ENCODE data around the gene LSS.
A peak's percentile ranks its signal among the peaks of the same experiment; 100 is the strongest.

Gene LSS

DNA sequence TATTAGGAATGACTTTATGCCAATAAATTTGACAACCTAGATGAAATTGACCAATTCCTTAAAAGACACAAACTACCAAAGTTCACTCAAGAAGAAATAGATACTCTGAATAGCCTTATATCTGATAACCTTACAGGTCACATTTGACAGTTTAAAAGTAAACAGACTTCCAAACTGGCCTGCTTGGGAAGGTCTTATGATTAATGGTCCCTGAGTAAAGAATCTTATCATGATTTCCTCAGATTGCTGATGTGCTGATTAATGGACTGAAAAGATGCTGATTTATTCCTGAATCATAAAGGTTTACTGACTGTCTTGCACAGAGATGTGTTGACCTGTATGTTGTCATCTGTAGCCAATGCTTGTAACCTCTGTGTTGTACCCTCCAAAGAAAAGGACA is 63.5 kb downstream of the LSS start:
- DNase-seq, result no peak

DNA sequence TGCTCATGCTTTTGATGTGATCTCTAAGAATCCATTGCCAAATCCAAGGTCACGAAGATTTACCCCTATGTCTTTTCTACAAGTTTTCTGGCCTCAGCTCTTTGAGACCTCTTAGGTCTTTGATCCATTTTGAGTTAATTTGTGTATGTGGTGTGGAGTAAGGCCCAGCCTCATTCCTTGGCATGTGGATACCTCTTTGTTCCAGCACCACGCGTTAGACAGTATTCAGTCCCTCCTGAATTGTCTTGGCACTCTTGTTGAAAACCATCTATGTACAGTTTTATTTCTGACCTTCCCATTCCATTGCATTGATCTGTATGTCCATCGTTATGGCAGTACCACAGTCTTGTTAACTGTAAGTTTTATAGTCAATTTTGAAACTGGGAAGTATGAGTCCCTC is 65.2 kb downstream of the LSS start:
- no peak for DNase-seq

DNA sequence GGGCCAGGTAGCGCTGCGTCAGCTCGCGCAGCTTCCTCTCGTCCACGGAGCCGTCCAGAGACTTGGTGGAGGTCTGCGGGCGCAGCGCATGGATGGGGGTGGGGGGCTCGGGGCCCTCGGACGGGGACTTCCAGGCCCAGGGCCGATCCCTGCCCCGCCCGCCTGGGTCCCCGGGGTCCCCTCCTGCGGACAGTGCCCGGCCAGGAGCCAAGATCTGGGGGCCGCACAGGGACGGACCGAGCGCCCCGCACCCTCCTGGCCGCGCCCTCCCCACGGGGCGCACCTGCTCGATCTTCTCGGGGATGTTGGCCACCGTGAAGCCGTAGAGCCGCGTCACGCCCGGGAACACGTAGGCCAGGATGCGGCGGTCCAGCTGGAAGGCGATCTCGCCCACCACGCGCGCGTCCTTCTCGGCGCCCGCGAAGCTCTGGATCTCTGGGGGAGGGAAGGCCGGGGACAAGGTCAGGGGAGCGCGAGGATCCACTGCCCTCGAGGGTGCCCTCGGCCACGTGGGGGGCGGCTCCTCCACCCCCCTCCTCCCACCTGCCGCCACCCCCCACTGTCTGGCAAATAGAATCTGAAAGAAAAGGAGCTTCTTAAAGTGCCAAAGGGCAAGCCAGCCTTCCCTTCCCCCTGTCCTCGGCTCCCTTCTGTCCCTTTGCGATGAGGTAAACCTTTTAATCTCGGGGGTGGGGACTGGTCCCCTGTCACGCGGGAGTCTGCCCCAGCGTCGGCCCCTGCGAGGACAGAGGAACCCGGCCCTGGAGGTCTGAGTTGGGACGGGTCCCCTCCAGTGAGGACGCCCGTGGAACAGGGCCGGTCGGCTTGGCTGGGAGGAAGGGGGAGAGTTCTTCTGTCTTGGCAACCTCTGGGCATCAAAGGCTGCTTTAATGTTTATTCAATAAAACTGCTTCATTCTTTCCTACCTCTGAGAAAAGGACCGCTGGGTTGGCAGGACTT is 66.7 kb downstream of the LSS start:
- DNase-seq, result no peak

DNA sequence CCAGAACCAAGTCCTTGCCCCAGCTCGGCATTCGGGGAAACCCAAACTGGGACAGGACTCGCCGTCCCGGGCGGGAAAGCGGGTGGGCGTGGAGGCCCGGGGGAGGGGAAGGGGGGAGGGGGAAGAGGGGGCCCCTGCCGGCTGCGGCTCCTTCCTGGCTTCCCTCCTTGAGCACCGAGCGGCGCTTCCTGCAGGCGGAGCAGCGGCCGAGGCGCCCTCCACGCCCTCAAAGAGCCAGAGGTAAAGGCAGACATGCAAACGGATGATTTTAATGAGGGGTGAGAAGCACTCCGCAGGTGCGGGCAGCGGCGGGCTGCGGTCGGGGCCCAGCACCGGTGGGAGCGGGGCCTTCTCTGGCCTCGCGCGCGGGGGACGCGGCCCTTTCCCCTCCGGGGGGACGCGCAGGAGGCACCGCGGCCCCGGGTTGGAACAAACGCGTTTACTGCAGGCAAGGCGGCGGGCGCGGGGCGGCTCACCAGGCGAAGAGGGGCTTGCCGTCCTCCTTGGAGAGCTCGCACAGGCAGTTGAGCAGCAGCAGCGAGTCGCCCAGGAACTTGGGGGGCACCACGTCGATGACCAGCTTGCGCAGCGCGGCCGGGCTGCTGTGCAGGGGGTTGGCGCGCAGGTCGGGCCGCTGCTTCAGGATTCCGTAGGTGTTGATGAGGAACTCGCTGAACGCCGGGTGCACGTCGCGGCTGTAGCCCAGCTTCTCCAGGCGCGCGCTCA is 67.5 kb downstream of the LSS start:
- DNase-seq, result no peak

DNA sequence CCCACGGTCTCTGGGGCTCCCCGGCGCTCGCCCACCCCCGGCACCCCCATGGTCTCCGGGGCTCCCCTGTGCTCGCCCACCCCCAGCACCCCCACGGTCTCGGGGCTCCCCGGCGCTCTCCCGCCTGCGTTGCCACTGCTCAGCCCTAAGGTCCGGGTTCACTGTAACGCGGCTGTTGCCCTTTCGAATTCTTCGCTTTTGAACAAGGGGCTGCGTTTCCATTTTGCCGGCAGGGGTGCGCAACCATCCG is 68.0 kb downstream of the LSS start:
- DNase-seq, result no peak

DNA sequence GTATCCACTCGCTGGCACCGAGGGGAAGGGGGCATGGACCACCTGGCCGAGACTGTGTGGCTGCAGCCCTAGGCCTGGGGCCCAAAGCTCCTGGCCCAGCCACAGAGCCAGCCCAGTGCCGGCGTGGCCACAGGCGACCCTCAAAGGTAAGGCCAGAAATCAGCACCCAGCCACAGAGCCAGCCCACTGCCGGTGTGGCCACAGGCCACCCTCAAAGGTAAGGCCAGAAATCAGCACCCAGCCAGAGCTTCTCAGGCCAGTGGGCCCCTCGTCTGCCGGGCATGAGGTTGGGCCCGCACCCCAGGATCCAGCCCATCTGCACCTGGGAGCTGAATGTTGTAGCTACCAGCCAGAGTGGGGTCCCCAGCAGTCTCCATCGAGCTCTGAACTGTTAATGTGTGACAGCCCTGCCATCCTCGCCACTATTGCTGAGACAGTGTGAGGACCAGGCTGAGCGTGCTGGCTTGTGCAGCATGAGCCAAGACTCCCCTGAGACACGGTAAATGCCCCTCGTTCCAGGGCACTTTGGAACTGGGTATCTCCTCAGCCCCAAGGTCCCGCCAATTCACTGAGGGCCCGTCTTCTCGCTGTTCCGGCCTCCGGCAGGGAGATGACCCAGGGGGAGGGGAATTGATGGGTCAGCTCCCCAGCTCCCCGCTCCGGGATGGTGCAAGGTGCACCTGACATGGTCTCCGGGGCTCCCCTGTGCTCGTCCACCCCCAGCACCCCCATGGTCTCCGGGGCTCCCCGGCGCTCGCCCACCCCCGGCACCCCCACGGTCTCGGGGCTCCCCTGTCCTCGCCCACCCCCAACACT is 68.5 kb downstream of the LSS start:
- DNase-seq, result no peak

DNA sequence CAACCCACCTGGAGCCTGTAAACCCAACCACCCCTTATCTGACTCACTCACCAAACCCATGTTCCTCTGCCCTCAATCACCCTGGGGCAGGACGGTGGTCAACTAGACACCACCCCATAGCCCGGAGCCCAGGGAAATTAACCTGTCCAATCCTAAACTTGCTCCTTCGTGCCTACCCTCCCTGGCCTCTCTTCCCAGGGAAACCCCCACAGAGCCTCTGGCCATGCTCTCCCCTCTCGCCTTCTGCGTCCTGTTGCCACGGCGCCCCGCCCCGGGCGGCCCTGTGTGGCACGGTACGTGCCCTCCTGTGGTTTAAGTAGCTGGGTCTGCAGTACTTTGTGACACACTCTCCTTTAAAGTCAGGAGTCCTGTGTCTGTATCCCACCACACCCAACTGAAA is 69.2 kb downstream of the LSS start:
- DNase-seq, result no peak

DNA sequence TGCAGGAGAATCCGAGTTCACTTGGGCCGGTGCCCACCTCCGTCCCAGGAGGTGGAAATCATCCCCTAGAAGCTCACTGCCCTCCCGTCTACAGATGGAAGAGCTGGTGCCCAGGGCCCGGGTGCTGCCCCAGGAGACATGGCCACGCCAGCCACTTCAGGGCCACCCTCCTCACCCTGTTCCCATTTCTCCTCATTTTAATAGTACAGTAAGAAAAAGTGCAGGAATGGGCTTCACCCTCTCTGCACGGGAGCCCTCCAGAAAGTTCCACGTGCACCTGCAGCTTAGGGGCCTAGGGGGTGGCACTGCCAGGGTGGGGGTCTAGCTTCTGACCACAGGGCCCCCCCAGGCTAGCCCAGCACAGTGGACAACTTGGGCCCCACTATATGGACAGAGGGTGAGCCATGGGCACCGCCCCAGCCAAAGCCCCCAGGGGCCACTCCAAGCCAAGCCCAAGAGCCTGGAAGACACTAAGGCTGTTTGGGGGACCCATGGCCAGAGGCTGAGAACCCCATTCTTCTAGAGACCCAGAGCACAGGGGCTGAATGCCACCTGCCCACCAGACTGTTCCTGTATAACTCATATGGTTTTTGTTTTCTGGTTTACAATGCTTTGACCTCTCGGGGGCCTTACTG is 69.8 kb downstream of the LSS start:
- DNase-seq, result no peak

DNA sequence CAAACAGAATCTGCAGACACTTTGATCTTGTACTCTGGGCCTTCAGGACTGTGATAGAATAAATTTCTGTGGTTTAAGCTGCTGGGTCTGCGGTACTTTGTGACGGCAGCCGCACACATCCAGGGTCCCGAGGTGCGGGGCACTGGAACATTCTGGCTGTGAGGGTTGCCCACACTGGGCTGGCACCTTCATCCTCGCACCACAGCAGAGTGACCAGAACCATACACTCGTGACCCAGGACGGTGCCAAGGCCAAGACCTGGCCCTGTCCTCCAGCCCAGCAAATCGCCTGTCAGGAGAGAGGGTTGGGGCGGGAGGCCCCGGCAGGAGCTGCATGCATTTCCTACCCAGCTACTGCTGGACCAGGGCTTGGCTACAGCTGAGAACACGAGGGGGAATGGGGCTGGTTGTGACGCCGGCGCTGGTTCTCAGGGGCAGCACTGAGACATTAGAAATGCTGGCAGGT is 70.6 kb downstream of the LSS start:
- DNase-seq, result no peak

DNA sequence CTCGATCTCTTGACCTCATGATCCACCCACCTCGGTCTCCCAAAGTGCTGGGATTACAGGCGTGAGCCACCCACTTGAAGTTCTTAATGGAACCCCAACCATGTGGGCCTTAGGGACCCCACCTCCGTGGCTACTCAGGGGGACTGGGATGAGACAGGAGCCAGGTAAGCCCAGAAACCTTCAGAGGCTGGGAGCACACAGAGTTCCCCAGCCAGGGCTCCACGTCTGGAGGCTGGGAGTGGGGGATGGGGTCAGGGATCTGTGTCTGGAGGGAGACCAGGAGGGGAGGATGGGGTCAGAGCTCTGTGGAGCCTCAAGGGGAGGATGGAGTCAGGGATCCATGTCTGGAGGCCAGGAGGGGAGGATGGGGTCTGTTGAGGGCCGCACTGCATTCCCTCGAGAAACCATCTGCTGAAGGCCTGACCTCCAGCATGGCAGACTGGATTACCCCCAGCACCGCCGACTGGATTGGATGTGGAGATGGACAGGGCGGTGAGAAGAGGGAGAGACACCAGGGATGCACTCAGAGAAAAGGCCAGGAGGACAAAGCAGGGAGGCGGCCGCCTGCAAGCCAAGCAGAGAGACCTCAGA is 71.1 kb downstream of the LSS start:
- no peak for DNase-seq

DNA sequence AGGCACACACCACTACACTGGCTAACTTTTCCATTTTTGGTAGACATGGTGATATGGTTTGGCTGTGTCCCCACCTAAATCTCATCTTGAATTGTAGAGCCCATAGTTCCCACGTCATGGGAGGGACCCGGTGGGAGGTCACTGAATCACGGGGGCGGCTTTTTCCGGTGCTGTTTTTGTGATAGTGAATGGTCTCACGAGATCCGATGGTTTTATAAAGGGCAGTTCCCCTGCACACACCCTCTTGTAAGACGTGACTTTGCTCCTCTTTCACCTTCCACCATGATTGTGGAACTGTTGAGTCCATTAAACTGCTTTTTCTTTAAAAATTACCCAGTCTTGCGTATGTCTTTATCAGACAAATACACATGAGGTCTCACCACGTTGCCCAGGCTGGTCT is 71.9 kb downstream of the LSS start:
- no peak for DNase-seq

DNA sequence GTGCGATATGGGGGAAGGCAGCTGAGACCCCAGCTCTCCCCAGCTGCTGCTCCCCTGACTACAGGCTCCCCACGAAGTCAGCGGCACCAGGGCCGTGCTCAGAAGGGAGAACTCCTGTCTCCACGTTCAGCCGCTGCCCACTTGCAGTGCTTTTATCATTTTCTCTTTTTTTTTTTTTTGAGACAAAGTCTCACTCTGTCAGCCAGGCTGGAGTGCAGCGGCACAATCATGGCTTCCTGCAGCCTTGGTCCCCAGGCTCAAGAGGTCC is 72.3 kb downstream of the LSS start:
- DNase-seq, result no peak

DNA sequence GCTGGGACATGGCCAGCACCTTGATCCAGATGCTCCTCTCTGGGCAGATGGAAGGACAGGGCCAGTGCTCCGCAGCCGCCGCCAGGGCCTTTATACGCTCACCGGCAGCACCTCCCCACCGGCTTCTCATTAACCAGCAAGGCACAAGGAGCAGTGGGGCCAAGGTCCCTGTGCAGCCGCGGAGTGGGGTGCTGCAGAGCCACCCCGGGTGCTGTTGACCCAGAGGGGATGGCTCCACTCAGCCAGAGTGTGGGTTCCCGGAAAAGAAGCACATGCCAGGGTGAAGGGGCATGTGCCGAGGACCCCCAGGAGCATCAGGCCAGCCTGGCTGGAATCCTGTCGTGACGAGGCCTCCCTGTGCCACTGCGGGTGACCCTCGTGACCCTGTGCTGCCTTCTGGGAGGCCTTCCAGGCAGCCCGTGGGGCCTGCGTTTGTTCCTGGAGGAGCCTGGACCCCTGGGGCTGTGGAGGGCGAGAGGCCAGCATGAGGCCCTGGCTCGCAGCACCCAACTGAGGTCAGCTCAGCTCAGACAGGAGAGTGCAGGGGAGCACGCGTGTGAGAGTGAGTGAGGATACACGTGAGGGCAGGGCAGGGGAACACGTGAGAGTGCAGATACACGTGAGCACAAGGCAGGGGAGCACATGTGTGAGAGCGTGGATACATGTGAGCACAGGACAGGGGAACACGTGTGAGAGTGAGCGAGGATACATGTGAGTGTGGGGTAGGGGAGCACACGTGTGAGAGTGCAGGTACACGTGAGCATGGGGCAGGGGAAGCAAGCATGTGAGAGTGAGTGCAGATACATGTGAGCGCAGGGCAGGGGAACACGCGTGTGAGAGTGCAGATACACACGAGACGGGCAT is 72.8 kb downstream of the LSS start, which contains the start of gene FTCD:
Gene FTCD (minus strand): TSS at position 66 of the 864 bp plus-strand sequence. CDS start 56 bp downstream, at position 10.
- no peak for DNase-seq

DNA sequence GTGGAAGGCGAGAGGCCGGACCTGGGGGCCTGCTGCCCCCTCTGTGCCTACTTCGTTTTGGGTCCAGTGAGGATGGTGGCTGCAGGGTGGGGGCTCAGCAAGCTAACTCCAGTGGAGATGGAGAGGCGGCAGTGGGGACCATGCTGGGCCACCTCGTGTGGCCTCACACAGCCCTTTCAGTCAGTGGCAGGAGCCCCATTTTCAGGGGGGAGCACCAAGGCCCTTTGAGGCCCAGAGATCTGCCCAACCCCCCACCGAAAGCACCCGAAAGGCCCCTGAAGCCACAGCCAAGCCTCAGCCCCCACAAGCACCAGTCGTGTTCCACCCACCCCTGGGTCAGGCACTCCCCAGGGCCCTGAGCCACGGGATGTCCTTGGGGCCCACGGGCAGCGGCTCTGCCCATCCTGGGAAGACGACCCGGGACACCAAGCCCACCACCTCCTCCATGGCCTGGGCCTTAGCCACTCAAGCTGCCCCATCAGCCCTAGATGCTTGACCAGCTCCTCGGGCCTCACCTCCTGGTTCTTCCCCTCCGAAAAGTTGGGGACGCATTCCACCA is 73.5 kb downstream of the LSS start:
- no peak for DNase-seq

DNA sequence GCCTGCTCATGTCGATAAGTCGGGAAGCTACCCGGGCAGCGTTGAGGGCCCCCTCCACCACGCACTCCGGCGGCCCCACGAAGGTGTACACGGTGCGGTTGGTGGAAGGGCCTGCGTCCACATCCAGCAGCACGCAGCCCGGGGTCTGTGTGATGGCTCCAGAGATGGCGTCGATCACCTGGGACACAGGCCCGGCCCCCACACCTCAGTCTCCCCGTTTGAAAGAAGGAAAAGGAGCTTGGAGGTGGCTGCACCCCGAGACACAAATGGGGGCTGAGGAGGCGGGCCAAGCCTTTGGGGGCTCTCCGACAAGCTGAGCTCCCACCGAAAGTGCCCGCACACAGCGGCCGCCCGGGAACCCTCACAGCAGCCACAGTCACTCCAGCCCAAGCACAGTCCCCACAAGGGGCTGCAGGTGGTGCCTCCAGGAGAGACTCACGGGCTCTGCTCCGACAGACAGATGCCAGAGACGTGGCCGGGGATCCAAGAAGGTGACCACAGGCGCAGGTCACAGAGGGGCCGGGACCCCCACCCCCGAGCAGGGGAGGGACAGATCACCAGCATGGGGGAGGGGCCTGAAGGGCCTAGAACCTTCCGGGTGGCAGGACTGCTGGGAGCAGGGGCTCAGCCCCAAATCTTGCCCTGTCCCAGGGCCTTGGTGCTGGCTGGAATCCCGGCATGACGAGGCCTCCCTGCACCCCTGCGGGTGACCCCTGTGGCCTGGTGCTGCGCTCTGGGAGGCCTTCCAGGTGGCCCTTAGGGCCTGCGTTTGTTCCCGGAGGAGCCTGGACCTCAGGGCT is 74.2 kb downstream of the LSS start:
- DNase-seq, result no peak

DNA sequence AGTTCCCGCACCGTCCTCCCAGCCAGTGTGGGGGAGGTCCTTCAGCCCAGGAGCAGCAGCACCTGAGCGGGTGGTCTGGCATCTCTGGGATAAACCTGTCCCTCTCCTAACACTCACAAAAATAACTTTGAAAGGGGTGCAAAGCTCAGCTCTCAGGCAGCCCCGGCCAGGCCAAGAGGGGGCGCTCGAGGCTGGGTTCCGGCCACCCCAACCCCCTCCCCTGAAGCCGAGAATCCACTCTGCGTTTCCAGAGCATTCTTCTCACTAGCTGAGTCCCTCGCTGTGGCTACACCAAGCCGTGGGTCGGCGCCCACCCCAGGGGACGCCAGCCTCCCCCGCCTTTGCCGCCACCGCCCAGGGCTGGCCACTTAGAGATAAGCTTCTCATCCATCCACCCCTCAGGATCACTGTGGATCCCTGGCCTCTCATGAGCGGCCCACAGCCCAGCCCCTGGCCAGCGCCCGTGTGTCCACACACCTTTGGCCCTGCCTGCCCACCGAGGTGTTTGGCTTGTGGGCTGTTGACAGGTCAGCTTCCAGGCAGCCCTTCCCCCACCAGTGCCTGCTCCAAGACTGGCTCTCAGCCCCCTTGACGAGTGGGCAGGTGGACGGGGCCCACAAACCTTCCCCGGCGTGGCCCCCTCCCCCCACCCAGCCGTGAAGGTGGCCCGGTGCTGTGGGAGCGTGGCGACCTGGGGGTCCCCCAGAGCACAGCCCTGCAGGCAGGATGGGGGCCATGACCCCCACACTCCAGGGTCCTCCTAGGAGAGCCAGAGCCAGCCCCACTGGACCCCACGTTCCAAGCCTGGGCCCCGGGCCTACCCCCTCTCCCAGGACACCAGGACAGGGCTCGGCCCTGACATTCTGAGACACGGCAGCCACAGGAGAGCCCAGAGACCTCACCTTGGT is 75.1 kb downstream of the LSS start:
- peak; percentile 30 for DNase-seq

DNA sequence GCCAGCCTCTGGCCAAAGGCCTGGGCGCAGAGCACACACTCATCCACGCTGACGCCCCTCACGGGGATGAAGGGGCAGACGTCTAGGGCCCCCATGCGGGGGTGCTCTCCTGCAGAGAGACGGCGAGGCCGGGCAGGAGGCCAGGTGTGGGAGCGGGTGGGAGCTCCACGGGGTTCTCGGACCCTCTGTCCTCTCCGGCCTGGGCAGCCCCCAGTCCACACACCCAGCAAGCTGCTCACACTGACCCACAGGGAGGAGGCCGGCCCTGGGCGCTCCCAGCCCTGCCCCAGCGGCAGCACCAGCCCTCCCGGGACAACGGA is 75.7 kb downstream of the LSS start:
- DNase-seq, result no peak

DNA sequence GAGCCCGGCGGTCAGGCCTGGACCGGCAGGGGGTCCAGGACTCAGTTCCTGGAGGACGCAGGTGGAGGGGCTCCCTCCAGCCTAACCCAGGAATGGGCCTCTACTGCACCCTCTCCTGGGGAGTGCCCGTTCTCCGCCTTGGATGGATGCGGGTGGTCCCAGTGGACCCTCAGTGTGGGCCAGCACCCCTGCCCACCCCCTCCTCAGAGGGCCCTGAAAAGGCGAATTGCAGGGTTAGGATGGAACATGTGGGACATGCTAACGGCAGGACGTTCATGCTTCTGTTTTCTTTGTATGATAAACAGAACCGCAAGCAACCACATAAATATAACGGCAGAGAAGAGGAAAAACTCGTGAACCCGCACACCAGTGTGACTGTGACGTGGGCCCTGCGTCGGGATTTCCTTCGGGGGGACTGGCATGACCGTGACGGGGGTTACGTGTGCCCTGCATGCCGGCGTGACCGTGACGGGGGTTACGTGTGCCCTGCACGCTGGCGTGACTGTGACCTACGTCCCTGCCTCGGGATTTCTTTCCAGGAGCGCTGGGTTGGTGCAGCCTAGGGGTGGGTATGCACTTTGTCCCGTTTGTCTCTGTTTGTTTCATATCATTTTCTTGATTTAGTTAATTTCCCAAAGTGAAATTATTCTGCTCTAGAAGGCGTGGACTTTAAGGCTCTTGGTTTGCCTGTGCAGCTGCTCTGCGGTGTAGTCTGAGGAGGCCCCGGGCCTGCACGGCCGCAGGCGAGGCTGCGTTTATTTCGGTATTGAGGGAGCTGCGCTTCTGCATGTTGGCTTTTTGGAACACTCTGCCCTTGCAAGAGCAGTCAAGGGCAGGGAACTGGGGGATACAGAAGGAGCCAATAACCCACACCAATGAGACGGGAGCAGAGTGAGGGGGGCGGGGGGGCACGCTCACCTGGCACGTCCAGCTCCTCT is 76.3 kb downstream of the LSS start:
- DNase-seq, result no peak
